K562 (cell line): ENCODE data around the gene RCC2. TPM values are rescaled to one million over a fixed set of nuclear protein-coding genes. Genes with fewer than 3 reads are reported as not detected.

Experiments used
- CBX5 ChIP-seq: IDR thresholded peaks from 2 replicates; pipeline ENCODE4 v1.6.1; 2014; ENCODE audit warnings: low read depth, borderline replicate concordance
- ELF4 ChIP-seq: fragments of 450-650 bp; formaldehyde crosslinking; IDR thresholded peaks from 2 replicates; pipeline ENCODE4 v1.4.0; 2022; ENCODE audit warnings: missing genetic modification characterization
- MAFK ChIP-seq: IDR thresholded peaks from 2 replicates; pipeline ENCODE4 v1.6.1; 2011; ENCODE audit warnings: low read length, improper control_type of control experiment
- MTA2 ChIP-seq: fragments of 450-650 bp; IDR thresholded peaks from 2 replicates; pipeline ENCODE4 v1.6.1; 2016; ENCODE audit warnings: low read depth
- NCOA4 ChIP-seq: fragments of 450-650 bp; IDR thresholded peaks from 2 replicates; pipeline ENCODE4 v1.6.1; 2018; ENCODE audit warnings: mild to moderate bottlenecking; ENCODE audit not compliant: partially characterized antibody
- POLR2G ChIP-seq: fragments of 200-400 bp; formaldehyde crosslinking; IDR thresholded peaks from 2 replicates; pipeline ENCODE4 v1.6.1; 2017; ENCODE audit warnings: low read depth, mild to moderate bottlenecking, antibody characterized with exemption, low read length, moderate library complexity
- ZSCAN29 ChIP-seq: fragments of 450-650 bp; IDR thresholded peaks from 2 replicates; pipeline ENCODE4 v1.6.1; 2017
- polyA plus RNA-seq, 8 experiments: library from polyadenylated mRNA; depleted of rRNA in 4 of 8; stranded (reverse) in 5 of 8; unstranded in 3 of 8; fragments of >200 nt; fragmentation: Nextera tagmentation in 2 of 8; fragmentation: Illumina TruSeq in 1 of 8; extraction: Ambion mirVana in 2 of 8; extraction: Trizol in 1 of 8; gene quantifications; 2 replicates each; pipeline versions ENCODE4 v1.2.1 to v1.2.3, GENCODE V29; 2011 to 2014; ENCODE audit warnings: inconsistent platforms in 1 of 8, missing spikeins in 1 of 8
- total RNA-seq, 7 experiments: library from RNA; depleted of rRNA in 6 of 7; stranded (reverse); fragments of >200 nt in 6 of 7; fragmentation: Illumina TruSeq in 2 of 7; extraction: Trizol in 2 of 7; gene quantifications; 2 replicates each; pipeline versions ENCODE4 v1.2.1 to v1.2.3, GENCODE V29; 2011 to 2021; ENCODE audit warnings: low replicate concordance in 1 of 7
- TF ChIP-seq, protein P1 (sequence below): fragments of 450-650 bp; formaldehyde crosslinking; conservative IDR thresholded peaks from 2 replicates; pipeline ENCODE4 v1.4.0; 2022; ENCODE audit warnings: mild to moderate bottlenecking, missing genetic modification characterization
- TF ChIP-seq, protein P2 (sequence below): fragments of 250-450 bp; sonication (Bioruptor Pico); IDR thresholded peaks from 2 replicates; pipeline ENCODE4 v1.8.0; 2022; ENCODE audit warnings: inconsistent platforms, mild to moderate bottlenecking, moderate library complexity, borderline replicate concordance
- TF ChIP-seq, protein P3 (sequence below): fragments of 450-650 bp; formaldehyde crosslinking; IDR thresholded peaks from 2 replicates; pipeline ENCODE4 v1.4.0; 2022; ENCODE audit warnings: missing genetic modification characterization
- TF ChIP-seq, protein P4 (sequence below): fragments of 250-450 bp; sonication (Bioruptor Pico); IDR thresholded peaks from 2 replicates; pipeline ENCODE4 v1.4.0; 2020; ENCODE audit warnings: mild to moderate bottlenecking, moderate library complexity, borderline replicate concordance
- TF ChIP-seq, protein P5 (sequence below): fragments of 250-450 bp; sonication (Bioruptor Pico); IDR thresholded peaks from 2 replicates; pipeline ENCODE4 v1.5.0; 2021; ENCODE audit warnings: mild to moderate bottlenecking, borderline replicate concordance
- TF ChIP-seq, protein P6 (sequence below): fragments of 250-450 bp; sonication (Bioruptor Pico); IDR thresholded peaks from 2 replicates; pipeline ENCODE4 v1.5.0; 2021; ENCODE audit warnings: mild to moderate bottlenecking, moderate library complexity
- TF ChIP-seq, protein P7 (sequence below): fragments of 450-650 bp; IDR thresholded peaks from 2 replicates; pipeline ENCODE4 v1.6.1; 2016

The RCC2 gene
- total and polyA plus RNA-seq, 9 of the 15 experiments (the other 6 are each of a cell fraction or from before 2014, with no cell fraction given): 31.8 to 292 (median 116) TPM

DNA sequence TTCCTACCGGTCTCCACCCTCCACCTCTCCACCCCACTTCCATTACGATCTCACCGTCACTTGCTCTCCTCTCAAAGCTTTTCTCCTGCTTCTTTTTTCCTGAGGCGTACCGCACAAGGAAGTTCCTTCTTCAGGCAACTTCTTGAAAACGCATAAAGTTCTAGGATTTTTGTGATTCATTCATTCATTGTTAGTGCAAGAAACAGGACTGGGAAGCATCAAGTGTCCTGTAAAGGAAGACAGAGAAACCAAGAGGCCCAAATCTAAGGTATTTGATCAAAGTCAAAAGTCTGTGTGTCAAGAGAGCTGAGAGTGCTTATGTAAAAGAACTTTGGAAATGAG lies 1.3 kb upstream of the RCC2 start (continued):
- TF ChIP-seq, protein P1, sequence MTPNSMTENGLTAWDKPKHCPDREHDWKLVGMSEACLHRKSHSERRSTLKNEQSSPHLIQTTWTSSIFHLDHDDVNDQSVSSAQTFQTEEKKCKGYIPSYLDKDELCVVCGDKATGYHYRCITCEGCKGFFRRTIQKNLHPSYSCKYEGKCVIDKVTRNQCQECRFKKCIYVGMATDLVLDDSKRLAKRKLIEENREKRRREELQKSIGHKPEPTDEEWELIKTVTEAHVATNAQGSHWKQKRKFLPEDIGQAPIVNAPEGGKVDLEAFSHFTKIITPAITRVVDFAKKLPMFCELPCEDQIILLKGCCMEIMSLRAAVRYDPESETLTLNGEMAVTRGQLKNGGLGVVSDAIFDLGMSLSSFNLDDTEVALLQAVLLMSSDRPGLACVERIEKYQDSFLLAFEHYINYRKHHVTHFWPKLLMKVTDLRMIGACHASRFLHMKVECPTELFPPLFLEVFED (CRISPR knock-in tag): 0 out of 2 replicates have a peak, but pooled peaks have one; percentile 41
- TF ChIP-seq, protein P2, sequence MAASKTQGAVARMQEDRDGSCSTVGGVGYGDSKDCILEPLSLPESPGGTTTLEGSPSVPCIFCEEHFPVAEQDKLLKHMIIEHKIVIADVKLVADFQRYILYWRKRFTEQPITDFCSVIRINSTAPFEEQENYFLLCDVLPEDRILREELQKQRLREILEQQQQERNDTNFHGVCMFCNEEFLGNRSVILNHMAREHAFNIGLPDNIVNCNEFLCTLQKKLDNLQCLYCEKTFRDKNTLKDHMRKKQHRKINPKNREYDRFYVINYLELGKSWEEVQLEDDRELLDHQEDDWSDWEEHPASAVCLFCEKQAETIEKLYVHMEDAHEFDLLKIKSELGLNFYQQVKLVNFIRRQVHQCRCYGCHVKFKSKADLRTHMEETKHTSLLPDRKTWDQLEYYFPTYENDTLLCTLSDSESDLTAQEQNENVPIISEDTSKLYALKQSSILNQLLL: no peak
- TF ChIP-seq, protein P3, sequence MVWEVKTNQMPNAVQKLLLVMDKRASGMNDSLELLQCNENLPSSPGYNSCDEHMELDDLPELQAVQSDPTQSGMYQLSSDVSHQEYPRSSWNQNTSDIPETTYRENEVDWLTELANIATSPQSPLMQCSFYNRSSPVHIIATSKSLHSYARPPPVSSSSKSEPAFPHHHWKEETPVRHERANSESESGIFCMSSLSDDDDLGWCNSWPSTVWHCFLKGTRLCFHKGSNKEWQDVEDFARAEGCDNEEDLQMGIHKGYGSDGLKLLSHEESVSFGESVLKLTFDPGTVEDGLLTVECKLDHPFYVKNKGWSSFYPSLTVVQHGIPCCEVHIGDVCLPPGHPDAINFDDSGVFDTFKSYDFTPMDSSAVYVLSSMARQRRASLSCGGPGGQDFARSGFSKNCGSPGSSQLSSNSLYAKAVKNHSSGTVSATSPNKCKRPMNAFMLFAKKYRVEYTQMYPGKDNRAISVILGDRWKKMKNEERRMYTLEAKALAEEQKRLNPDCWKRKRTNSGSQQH (CRISPR knock-in tag): 0 out of 2 replicates have a peak, but pooled peaks have one; percentile 33
- TF ChIP-seq, protein P4, sequence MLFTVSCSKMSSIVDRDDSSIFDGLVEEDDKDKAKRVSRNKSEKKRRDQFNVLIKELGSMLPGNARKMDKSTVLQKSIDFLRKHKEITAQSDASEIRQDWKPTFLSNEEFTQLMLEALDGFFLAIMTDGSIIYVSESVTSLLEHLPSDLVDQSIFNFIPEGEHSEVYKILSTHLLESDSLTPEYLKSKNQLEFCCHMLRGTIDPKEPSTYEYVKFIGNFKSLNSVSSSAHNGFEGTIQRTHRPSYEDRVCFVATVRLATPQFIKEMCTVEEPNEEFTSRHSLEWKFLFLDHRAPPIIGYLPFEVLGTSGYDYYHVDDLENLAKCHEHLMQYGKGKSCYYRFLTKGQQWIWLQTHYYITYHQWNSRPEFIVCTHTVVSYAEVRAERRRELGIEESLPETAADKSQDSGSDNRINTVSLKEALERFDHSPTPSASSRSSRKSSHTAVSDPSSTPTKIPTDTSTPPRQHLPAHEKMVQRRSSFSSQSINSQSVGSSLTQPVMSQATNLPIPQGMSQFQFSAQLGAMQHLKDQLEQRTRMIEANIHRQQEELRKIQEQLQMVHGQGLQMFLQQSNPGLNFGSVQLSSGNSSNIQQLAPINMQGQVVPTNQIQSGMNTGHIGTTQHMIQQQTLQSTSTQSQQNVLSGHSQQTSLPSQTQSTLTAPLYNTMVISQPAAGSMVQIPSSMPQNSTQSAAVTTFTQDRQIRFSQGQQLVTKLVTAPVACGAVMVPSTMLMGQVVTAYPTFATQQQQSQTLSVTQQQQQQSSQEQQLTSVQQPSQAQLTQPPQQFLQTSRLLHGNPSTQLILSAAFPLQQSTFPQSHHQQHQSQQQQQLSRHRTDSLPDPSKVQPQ (CRISPR knock-in tag): no peak
- TF ChIP-seq MAFK (no peak), MTA2 (no peak), CBX5 (no peak), POLR2G (no peak; the same call in 1 of the 2 replicates), ELF4 (CRISPR knock-in tag) (peak; percentile 51; the same call in 1 of the 2 replicates), ZSCAN29 (0 out of 2 replicates have a peak, but pooled peaks have one; percentile 3), NCOA4 (no peak)
- TF ChIP-seq, protein P5, sequence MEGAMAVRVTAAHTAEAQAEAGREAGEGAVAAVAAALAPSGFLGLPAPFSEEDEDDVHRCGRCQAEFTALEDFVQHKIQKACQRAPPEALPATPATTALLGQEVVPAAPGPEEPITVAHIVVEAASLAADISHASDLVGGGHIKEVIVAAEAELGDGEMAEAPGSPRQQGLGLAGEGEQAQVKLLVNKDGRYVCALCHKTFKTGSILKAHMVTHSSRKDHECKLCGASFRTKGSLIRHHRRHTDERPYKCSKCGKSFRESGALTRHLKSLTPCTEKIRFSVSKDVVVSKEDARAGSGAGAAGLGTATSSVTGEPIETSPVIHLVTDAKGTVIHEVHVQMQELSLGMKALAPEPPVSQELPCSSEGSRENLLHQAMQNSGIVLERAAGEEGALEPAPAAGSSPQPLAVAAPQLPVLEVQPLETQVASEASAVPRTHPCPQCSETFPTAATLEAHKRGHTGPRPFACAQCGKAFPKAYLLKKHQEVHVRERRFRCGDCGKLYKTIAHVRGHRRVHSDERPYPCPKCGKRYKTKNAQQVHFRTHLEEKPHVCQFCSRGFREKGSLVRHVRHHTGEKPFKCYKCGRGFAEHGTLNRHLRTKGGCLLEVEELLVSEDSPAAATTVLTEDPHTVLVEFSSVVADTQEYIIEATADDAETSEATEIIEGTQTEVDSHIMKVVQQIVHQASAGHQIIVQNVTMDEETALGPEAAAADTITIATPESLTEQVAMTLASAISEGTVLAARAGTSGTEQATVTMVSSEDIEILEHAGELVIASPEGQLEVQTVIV (CRISPR knock-in tag): peak; percentile 46; the same call in 1 of the 2 replicates
- TF ChIP-seq, protein P6, sequence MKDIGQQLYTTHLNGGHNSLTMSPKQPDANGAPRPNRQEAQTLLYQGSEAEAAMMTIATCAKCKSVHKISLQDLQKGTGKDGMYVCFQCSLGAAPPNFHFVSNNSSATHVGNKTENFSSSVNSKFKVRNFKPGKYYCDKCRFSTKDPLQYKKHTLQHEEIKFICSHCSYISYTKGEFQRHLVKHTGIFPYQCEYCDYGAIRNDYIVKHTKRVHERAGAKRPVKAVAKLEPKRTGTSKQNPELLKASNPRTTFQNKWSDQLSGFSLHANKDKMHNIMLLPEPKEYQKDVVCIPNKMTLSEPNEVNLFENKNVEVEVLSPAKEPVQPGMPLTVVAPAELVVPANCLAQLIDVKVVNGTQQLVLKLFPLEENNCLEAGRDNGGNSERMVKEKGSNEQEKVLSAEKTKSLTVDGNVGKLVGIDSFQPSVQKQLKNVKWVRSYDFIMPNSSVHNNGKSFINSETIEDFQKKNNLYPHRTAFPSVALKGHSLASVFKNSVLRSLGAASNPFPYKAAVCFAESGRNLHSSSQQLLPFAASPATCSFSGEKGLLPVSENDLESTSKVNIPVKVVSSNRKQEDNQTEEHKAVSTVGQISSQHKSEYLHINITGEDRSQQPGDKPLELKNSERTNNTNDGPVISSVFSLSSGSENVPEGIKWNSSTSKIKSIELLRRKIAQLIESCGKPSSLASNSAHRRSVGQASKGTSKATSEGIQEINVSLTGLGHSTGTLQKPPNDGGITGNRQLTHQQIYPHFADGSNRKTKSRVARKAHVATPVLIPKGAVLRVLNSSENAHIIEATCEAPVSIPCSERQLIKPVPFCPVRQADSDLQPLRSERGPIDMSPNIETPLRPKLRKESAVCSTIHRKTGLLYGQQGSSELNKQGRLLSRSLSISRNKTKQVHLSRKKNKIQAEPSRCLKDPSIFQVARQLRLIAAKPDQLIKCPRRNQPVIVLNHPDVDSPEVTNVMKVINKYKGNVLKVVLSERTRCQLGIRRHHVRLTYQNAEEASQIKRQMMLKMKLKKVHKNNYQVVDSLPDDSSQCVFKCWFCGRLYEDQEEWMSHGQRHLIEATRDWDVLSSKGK (CRISPR knock-in tag): no peak
- TF ChIP-seq, protein P7, sequence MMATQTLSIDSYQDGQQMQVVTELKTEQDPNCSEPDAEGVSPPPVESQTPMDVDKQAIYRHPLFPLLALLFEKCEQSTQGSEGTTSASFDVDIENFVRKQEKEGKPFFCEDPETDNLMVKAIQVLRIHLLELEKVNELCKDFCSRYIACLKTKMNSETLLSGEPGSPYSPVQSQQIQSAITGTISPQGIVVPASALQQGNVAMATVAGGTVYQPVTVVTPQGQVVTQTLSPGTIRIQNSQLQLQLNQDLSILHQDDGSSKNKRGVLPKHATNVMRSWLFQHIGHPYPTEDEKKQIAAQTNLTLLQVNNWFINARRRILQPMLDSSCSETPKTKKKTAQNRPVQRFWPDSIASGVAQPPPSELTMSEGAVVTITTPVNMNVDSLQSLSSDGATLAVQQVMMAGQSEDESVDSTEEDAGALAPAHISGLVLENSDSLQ: no peak
